ENCODE data around the gene CDK19.

DNA sequence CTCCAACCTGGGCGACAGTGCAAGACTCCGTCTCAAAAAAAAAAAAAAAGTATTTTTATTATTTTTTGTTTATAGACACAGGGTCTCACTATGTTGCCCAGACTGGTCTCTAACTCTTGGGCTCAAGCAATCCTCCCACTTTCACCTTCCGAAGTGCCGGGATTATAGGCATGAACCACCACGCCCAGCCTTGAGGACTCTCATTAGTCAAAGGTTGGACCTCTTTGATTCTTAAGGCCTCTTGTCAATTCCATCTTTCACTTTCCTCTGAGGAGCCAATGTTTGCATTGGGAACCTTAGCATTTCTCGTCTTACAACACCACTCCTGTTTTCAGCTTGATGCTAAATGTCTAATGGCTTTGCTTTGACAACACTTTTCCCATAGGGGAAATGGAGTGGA is 16.1 kb upstream of the CDK19 start:
- TF ChIP-seq, protein P1, sequence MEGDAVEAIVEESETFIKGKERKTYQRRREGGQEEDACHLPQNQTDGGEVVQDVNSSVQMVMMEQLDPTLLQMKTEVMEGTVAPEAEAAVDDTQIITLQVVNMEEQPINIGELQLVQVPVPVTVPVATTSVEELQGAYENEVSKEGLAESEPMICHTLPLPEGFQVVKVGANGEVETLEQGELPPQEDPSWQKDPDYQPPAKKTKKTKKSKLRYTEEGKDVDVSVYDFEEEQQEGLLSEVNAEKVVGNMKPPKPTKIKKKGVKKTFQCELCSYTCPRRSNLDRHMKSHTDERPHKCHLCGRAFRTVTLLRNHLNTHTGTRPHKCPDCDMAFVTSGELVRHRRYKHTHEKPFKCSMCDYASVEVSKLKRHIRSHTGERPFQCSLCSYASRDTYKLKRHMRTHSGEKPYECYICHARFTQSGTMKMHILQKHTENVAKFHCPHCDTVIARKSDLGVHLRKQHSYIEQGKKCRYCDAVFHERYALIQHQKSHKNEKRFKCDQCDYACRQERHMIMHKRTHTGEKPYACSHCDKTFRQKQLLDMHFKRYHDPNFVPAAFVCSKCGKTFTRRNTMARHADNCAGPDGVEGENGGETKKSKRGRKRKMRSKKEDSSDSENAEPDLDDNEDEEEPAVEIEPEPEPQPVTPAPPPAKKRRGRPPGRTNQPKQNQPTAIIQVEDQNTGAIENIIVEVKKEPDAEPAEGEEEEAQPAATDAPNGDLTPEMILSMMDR (IDR thresholded peaks at IDR 0.05 in 4 of 5, conservative IDR thresholded peaks at IDR 0.05 in 1 of 5) = no peak
- no peak for TF ChIP-seq POLR2A (IDR thresholded peaks at IDR 0.05)
